DMS 273 treated with DMSO at 0.1 percent for 48 hours (cell line): ENCODE measurements around the gene EIPR1.
"Not testable (repeated sequence)": the region's sequence is repeated elsewhere in the genome, so short reads cannot be mapped to it uniquely, and the experiment has no call there.

Experiments used
- DNase-seq: peaks from one replicate; lab custom pipeline; 2025; lab: John Stamatoyannopoulos, UW

The EIPR1 gene

DNA sequence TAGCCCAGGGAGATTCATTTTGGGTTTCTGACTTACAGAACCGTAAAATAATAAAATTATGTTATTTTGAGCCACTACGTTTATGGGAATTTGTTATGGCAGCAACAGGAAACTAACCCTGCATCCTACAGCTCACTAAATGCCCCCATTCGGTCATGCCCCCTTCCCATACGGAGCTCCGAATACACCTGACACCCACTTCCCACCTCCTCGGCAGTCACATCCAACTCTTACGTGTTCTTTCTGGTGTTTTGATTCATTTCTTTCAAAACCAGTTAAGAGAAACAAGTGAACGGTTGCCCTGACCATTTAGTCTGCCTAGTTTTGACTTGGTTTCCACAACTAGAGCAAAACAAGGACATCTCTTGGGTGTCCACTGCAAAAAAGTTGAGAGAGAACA, 19.7 kb downstream of the EIPR1 start:
- DNase-seq: no peak

DNA sequence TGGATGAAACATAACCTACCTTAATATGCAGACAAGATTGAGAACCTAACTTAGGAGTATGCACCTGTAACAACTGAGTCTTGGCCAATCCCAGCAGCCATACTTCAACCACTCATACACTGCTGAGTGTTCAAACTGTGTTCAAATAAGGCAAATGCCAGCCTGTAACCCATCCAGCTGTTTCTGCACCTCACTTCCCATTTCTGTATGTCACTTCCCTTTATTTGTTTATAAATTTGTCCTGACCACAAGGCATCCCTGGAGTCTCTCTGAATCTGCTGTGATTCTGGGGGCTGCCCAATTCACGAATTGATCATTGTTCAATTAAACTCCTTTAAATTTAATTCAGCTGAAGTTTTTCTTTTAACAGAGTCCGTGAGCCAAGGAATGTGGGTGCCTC, 20.2 kb downstream of the EIPR1 start:
- DNase-seq: not testable (repeated sequence)

DNA sequence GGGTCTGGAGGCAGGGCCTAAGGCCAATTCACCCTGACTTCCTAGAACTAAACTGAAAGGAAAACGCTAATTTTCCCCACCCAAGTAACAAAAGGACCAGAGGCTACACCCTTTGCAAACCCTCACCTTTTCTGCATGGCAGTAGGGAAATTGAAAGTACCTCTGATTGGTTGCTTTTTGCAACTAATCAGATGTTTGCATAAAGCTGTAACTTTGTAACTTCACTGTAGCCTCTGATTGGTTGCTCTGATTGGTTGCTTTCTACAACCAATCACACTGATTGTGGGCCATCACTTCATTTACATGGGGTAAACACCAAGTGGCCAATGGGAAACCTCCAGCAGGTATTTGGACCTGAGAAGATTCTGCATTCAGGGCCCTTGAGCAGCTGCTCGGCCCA, 20.8 kb downstream of the EIPR1 start:
- no peak for DNase-seq

DNA sequence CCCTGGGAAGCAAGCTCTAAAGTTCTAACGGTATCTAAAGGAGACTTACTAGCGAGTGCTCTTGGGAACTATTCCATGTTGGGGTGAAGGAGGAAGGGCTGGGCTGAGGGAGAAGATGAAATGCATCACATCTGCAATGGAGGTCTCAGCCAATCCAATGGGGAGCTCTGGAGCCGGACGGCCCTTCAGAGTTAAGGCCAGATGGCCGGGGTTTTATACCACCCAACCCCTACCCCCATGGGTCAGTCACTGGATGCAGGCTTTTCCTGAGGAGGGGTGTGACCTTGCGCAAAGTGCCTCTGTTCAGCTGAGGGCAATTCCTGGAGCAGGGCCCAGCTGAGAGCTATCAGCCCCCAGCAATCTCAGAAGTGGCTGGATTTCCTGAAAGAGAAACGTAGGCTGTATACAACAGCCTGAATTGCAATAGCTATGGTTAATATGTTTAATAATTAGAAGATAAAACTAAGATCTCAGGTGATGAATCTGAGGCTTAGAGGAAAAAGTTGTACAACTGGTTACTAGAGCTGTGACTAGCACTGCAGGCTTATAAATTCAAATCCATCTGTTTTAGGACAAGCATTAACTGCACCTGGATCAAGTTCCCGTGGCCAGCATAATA, 21.6 kb downstream of the EIPR1 start:
- DNase-seq: no peak

DNA sequence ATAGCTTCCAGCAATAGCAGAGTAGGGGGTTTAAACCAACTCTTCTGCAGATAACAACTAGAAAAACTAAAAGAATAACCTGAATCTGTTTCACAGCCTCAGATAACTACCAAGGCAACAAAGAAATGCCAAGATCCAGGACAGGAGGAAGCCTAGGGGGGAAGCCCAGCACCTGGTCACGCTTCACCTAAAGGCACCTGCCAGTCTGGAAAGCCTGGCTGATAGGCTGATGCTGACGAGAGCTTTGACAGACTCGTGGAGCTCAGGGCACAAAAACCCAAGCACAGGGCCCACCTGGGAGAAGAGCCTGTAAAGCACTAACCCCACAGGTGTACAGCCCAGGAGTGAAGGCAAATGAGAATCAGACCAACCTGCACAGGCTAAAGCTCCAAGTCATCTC, 22.6 kb downstream of the EIPR1 start:
- DNase-seq: no peak

DNA sequence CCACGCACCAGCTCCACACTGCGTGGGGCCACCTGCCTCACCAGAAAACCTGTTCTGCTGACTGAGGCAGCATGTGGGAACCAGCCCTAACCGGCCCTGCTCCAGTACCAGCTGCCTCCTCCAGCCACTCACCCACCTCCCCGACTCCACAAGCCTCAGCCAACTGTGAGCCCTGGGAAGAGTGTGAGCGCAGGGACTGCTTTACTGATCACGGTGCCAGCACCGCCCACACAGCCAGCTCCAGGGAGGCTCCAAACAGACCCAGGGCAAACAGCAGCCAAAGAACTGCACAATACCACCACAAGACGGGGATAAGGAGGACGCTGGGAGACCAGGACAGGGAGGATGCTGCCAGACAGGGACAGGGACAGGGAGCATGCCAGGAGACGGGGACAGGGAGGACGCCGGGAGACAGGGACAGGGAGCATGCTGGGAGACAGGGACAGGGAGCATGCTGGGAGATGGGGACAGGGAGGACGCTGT, 28.4 kb downstream of the EIPR1 start:
- no peak for DNase-seq

DNA sequence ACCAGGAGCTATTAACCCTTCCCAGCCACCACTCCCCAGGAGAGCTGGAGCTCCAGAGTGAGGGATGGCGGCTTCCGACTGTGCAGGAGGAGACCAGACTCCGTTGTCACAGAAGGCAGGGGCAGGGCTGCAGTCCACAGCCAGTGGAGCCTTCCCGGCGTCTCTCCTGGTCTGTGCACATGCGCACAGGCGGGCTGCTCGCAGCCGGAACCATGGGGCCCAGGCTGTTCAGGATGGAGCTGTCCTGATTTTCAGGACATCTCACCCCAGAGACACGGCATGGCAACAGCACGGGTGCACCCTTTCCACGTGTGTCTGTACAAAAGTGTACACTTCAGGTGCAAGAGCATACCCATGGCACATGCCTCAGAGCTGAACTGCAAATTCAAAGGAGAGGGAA, 28.9 kb downstream of the EIPR1 start:
- DNase-seq: no peak

DNA sequence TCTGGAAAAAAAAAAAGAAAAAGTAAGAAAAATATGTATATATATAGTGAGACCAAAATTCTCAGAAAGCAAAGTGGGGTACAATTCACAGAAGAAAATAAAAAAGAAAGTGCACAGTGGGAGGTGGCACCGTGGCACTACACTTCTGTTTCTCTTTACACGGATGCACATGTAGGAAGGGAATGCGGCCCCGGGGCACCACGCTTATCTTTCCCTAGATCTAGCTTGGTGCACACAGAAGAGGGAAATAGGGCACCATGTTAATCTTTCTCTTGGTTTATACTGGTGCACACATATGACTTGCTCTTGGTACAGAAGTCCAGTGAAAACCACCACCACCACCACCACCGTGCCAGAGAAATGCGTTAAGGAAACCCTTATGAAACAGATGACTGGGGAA, 32.0 kb downstream of the EIPR1 start:
- DNase-seq: no peak

DNA sequence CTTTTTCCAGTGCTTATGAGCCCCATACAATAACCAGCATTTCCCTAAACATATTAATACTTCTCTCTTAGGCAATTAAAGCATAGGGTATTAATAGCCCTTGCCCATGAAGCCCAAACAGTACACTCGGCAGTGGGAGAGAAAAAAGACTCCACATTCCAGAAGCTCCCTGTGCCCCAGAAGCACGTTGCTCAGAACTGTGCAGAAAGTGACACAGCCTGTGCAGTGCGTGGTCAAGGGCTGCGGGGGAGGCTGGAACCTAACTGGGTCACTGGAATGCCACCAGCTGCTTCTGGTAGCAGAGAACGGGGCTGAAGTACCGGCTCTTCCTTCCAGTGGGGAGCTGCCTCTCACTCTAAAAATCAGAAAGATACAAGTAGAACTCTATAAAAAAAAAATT, 32.7 kb downstream of the EIPR1 start:
- DNase-seq: no peak

DNA sequence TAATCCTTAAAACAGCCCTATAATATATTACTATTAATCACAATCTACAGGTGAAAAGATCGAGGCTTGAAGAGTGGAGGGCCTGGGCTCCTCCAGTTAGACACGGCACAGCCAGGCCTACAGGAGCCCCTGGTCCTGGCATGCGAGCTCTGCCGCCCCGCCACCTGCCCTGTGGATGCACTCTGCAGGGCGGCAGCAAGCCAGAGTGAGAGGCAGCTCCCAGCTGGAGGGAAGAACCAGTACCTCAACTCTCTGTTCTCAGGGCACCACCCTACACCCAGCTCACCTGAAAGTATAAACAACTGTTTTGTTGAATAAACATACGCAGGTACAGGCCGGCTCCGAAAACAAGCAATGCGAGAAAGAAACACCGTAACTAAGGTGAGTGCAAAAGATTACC, 34.6 kb downstream of the EIPR1 start:
- no peak for DNase-seq

DNA sequence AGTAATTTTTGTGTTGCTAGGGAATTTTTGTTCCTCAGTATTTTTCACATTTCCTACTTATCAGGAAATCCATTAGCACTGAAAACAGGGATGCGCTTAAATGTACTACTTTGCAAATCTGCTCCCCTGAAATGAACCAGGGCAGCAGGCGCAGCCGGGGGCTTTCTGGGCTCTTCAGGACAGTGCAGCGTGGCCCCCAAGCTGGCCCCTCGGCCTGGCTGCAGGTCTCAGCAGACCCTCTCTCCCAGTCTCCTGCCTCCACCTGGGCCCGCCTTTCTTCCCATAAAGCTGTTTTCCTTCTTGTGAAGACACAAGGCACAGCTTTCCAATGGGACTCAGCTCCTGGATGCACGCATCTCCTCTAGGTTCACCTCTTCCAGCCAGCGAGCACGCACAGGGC, 35.3 kb downstream of the EIPR1 start:
- no peak for DNase-seq

DNA sequence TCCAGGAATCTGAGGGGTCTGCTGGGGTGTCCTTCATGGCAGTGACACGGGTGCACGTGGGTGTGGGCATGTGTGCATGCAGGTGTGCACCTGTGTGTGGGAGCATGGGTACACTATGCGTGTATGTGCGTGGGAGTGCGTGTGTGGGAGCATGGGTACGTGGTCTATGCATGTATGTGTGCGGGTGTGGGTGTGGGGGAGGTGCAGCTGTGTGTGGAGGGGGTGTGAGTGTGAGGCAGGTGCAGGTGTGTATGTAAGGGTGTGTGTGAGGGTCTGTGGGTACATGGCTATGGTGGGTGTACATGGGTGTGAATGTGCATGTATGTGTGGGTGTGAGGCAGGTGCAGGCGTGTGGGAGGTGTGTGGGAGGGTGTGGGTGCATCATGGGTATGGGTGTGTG, 36.3 kb downstream of the EIPR1 start:
- DNase-seq: no peak

DNA sequence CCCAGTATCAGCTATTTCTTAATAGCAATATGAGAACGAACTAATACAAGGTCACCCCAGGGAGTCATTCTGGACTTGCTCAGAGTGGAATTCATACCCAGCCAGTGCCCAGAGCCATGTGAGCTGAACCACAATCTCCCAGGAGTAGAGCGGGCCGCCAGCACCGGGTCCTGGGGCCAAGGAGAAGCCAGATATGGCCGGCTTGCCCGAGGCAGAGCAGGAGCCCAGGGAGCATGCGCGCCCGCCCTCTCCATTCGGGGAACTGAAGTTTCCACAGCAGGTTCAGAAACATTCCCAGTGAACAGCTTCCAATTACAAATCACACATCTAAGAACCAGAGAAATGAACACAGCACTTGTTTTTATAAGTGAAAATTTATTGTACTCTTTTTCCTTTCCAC, 37.5 kb downstream of the EIPR1 start:
- no peak for DNase-seq

DNA sequence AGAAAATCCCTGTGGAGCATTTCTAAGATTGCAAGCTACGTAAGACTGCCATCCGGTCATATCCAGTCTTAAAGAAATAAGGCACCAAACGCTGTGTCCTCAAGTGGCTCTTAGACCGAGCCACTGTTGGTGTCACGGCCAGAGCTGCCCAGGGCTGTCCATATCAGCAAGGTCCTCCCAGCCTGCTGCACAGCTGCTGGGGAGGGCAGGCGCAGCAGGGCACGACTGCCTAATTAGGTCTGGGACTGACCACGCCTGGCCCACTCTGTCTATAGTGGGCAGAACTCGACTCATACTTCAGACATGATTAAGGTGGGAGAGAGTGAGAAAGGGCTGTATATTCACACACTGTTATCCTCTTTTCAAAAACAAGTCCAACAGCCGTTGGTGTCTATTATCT, 39.3 kb downstream of the EIPR1 start:
- no peak for DNase-seq

DNA sequence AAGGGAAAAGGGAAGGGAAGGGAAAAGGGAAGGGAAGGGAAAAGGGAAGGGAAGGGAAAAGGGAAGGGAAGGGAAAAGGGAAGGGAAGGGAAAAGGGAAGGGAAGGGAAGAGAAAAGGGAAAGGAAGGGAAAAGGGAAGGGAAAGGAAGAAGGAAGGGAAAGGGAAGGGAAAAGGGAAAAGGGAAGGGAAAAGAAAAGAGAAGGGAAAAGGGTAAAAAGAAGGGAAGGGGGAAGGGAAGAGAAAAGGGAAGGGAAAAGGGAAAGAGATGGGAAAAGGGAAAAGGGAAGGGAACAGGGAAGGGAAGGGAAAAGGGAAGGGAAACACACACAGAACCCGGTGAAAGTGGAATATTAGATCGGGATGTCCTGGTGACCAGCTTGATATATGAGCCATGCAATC, 40.8 kb downstream of the EIPR1 start:
- no peak for DNase-seq

DNA sequence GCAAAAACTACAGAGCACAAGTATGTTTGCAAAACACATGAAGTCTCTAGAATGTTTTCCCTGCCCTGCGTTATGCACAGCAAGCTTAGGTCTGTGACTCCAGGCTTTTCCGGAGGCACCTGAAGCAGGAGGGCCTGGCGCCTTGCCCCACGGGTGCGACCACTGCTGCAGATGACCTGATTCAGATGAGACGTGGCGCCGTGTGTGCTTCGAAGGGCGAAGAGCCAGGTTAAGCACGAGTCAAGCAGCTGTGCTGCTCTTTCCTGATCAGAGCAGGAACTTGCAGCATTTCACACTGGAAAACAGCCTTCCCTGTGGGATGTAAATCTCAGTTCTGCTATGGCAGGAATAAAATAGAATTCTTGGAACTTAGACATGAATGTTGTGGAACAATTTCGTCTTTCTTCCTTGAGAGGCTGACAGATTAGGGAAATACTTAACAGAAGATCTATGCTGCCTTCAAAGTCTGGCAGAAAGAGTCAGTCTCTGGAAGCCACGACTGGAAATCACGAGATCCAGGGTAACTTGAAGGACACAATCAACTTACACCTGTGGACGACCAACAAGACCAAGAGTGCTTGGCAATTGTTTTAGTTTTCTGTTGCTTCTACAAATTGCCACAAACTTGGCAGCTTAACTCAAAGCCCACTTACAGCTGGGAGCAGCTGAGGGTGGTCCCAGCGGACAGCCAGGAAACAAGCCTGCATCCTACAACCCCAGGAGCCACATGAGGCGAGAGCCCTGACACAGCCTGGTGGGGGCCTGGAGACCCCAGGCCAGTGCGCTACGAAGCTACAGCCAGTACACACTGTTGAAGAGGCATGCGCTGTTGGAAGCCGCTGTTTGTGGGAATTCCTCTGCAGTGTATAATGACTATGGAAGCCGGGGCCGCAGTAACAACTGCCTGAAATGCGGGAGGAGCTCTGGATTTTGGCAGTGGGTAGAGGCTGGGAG, 42.9 kb downstream of the EIPR1 start:
- no peak for DNase-seq

DNA sequence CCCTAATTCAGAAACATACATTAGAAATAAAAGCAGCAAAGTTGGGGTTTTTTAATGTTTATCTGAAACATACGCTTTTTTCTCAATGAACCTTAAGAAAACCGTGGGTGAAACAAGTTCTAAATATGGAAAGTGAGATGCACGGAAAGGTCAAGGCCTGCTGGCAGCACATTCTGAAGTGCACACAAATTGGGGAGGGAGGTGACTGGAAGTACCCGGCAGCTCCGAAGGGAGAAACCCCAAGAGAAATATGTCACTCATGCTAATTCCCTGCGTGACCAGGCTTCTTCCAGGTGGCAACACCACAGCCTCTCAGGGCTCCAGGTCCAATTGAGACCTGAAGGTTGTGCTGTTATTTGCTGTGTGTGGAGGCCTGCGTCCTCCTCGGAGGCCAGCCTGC, 45.5 kb downstream of the EIPR1 start:
- no peak for DNase-seq

DNA sequence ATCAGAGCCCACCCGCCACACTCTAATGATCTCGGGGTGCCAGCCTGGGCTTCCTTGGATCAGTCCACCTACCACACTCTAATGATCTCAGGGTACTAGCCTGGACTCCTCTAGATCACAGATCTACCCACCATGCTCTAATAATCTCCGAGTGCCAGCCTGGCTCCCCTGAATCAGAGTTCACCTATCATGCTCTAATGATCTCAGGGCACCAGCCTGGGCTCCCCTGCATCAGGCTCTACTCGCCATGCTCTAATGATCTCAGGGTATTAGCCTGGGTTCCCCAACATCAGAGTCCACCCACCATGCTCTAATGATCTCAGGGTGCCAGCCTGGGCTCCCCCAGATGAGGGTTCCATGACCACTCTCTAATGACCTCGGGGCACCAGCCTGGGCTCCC, 48.1 kb downstream of the EIPR1 start:
- DNase-seq: no peak

DNA sequence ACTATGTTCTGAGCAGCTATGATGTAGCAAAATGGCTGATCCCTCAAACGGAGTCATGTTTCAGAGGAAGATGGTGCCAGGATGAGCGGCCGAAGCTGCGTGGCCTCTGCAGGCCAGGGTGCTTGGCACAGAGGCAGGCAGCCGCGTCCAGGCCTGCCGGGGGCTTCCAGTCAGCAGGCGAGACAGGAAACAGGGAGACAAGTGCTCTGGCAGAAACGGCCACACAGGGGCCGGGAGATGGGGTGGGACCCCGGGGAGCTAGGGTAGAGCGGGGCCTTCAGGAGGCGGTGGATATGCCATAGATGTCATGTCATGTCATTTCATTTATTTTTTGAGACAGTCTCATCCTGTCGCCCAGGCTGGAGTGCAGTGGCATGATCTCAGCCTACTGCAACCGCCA, 50.7 kb downstream of the EIPR1 start:
- no peak for DNase-seq

DNA sequence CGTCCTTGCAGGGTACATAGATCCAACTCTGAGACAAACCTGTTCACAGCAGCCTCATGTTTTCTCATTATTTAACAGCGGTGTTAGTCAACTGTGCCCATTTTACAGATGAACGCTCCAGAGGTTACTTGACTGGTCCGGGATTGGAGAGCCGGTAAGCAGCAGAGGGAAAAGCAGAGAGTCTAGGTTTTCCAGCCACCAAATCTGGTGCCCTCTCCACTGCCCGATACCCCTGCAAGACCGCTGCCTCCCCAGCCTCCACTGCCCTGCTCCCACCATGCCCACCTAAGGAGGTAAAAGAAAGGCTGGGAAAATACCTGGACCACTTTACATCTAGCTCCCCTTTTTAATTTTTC, 51.5 kb downstream of the EIPR1 start:
- DNase-seq: no peak

DNA sequence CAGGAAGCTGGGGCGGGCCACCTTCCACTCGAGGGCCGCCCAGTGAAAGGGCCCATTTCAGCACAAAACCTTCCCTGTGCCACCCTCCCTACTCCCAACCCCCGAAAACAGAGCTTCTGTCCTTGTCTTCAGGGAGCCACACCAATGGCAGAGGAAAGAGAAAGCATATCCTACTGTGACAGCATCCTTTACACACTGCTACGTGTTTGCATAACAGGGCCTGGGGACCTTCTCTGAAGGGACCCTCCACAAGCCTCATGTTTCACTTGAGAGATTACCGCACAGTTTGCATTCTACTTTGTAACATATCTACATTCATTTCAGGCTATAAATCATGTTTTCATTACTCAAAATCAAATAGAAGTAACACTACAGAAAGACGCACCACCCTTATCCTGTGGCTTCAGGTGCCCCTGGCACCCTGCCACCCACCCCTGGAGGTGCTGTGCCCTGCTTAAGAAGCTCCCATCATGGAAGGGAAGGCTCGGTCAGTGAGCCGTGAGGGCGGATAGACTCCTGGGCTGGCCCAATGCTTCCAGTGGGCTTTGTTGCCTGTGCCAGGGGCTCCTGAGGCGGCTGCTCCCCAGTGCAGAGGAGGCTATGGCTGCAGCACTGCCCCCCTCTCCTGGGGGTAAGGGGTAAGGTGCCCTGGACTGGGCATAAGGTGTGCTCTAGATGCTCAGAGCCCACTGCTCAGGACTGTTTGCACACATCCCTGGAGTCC, 52.0 kb downstream of the EIPR1 start:
- no peak for DNase-seq

DNA sequence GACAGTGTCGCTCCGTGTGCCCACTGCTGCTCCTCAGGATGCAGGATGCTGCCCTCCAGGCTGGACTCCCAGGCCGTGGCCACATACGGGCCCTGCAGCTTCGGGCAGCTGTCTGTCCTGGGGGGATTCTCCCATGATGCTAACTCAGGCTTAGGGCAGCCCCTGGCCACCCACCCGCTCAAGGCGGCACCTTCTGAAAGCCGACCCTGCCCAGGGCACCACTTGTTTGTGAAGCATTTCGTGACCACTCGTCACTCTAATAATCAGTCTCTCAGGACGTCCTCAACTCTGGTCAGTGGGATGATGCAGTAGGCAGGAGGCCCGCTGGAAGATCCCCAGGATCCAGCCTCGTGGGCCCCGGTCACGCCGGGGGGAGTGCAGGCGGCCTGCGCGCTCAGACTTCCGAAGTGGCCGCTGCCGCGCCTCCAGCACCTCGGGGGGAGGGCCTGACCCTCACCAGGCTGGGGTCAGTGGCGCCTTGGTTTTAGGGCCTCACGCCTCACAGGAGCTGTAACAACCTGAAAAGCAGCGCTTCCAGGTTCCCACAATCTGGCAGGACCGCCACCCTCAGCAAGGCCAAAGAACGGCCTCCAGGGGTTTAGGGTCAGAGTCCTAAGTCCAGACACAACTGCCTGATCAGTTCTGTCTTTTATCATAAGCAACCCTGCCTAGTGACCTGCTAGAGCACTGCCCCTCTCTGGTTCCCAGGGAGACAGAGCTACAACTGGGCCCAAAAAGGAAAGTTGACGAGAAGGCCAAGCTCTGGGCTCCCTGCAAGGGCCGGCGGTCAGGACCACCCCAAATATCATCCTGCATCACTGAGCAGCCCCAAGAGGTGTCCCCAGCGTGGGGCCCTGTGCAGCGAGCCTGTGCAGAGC, 53.0 kb downstream of the EIPR1 start:
- DNase-seq: no peak
